HG02884 (cell line): ENCODE data around the gene KLHDC10.
"Not testable (repeated sequence)": the region's sequence is repeated elsewhere in the genome, so short reads cannot be mapped to it uniquely, and the experiment has no call there.

Experiments used
- ATAC-seq: cut with Tn5 transposase; IDR thresholded peaks from one replicate; pipeline ENCODE4 v1.9.1; 2021; ENCODE audit warnings: mild to moderate bottlenecking, moderate library complexity; ENCODE audit not compliant: unreplicated experiment

KLHDC10 gene

GRCh38 chr7:130069978-130070860, at the start of gene KLHDC10:
KLHDC10 (plus strand) TSS chr7:130070534; CDS start chr7:130070644, 110 bp downstream.
- peak; percentile 96 for ATAC-seq

GRCh38 chr7:130021105-130021834, 49.1 kb upstream of the KLHDC10 start:
- no peak for ATAC-seq

- ATAC-seq = no peak
Observed at GRCh38 chr7:130022115-130022514, 48.2 kb upstream of the KLHDC10 start.

- no peak for ATAC-seq
Observed at GRCh38 chr7:130022623-130023175, 47.6 kb upstream of the KLHDC10 start.

GRCh38 chr7:130024390-130024789, 45.9 kb upstream of the KLHDC10 start:
- no peak for ATAC-seq

GRCh38 chr7:130032698-130033097, 37.6 kb upstream of the KLHDC10 start:
- ATAC-seq = no peak

- ATAC-seq = no peak
Observed at GRCh38 chr7:130037703-130038102, 32.6 kb upstream of the KLHDC10 start.

- no peak for ATAC-seq
Observed at GRCh38 chr7:130040576-130040975, 29.8 kb upstream of the KLHDC10 start.

- no peak for ATAC-seq
Observed at GRCh38 chr7:130047831-130048230, 22.5 kb upstream of the KLHDC10 start.

- no peak for ATAC-seq
Observed at GRCh38 chr7:130048906-130049305, 21.4 kb upstream of the KLHDC10 start.

GRCh38 chr7:130052250-130052649, 18.1 kb upstream of the KLHDC10 start:
- not testable (repeated sequence) for ATAC-seq

- not testable (repeated sequence) for ATAC-seq
Observed at GRCh38 chr7:130055198-130055597, 15.1 kb upstream of the KLHDC10 start.

- no peak for ATAC-seq
Observed at GRCh38 chr7:130062246-130062645, 8.1 kb upstream of the KLHDC10 start.

GRCh38 chr7:130063036-130063435, 7.3 kb upstream of the KLHDC10 start:
- no peak for ATAC-seq

GRCh38 chr7:130064580-130064926, 5.8 kb upstream of the KLHDC10 start:
- ATAC-seq = not testable (repeated sequence)

GRCh38 chr7:130065500-130066152, 4.7 kb upstream of the KLHDC10 start:
- no peak for ATAC-seq

- ATAC-seq = no peak
Observed at GRCh38 chr7:130069179-130069977, 956 bp upstream of the KLHDC10 start.

GRCh38 chr7:130070861-130071622, 708 bp downstream of the KLHDC10 start:
- ATAC-seq = no peak

GRCh38 chr7:130071701-130072622, 1.6 kb downstream of the KLHDC10 start:
- ATAC-seq = no peak
